Suppressor macrophage treated with lipopolysaccharide for 4 hours (primary cell): ENCODE data around the gene RBMS3.
"Not testable (repeated sequence)": the region's sequence is repeated elsewhere in the genome, so short reads cannot be mapped to it uniquely, and the experiment has no call there.

Experiments
- DNase-seq: peaks from one replicate; pipeline ENCODE4 v3.0.0-alpha.2; 2020

RBMS3 gene

DNA sequence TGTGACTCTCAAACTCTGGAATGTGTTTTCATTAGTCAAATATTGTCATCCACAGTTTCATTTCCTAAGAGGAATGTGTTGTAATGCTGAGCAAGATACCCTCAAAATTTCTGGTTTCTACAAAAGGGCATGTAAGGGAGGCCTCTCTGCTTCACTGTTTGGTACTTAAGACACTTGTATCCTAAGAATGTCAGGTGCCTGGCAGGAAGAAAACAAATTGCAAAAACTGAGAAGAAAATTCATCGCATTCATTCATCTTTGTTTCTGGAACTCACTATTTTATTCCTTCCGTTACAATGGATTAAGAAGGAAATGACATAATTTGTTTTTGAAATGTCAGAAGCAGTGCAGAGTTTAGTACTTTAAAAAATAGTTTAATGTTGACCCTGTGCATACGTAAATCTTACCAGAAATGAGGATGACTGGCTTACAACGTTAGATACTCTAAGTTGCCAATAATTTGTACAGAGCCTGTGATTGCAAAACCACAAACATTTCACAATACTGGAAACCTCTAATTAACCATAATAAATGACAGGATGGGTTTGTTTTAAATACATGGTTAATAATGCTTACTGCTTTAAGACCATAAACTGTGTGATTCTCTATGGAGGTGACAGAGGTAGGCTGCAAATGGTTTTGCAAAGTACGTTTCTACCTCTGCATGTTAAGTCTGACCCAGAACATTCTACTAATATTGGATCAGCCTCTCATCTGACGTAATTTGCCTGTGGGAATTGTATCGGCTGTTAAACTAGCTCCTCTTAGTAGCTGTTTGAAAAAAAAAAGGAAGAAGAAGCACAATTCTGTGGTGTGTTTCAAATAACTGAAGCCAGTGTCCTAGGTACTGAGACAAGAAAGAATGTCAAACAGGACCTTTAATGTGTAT is 477.8 kb downstream of the RBMS3 start:
- peak; percentile 37 for DNase-seq

DNA sequence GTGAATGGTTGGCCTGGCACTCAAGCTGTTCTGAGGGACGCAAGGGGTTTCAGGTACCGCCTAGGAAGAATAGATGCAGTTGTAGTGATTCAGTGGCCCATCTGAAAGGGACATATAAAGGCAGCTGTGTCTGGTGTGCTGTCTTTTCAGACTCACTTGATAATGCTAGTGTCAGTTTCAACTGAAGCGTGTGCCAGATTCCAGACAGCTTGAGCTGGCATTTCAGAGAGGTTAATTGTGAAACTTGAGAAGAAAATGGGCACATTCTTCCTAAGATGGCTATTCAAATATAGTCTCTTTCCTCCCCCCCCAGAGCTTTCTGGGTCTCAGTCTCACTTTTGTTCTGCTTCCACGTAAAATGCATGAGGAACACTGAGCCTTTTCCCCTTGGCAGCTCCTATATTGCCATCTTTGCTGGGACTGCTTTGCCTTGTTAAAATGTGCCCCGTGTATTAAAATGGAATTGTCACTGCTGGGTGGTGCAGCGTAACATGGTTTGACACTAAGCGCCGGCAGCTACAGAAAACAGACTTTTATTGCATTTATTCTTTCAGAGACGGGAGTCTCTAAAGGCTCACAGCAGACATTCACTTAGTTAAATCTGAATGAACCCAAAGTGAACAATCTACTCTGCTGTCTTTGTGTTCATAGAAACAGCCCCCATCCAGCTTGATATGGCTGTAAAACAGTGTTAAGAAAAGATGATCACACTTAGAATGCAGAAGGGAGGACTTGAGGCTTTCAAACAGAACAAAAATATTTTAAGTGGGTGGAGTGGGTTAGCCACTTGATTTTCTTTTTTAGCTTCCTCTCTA is 478.7 kb downstream of the RBMS3 start:
- peak; percentile 7 for DNase-seq

DNA sequence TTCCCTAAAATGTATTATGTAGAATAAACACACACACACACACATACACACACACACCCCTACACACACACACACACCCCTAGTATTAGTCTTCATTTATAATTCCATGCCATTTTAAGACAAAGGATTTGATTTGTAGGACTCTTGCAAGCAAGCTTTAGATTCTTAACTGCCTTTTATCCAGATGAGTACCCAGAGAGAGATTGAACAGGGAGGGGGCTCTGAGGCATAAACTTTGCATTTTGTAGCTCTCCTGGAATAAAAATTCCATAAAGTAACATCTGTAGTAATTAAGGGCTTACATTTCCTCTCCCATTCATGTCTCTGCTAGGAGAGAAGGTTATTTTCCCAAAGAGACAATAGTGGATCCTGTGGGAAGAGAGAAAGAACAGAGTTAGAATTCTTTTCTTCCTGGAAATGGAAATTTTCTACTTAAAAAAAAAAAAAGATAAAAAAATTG is 479.4 kb downstream of the RBMS3 start:
- DNase-seq = no peak

DNA sequence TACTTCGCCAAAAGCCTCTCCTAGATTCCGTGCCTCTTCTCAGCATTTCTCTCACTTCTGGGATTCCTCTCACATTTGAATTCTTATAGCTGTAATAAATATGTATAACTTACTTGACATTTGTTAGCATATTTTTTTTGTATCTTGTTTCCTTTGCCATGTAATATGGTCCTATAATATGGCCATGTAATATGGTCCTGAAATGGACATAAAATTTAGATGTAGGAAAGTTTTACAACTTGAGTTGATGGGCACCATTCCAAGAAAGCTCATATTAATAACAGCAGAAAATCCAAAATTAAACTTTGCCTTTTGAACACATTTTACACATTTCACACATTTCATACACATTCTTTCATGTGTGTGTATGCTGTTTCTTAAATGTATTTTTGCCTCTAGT is 480.6 kb downstream of the RBMS3 start:
- no peak for DNase-seq

DNA sequence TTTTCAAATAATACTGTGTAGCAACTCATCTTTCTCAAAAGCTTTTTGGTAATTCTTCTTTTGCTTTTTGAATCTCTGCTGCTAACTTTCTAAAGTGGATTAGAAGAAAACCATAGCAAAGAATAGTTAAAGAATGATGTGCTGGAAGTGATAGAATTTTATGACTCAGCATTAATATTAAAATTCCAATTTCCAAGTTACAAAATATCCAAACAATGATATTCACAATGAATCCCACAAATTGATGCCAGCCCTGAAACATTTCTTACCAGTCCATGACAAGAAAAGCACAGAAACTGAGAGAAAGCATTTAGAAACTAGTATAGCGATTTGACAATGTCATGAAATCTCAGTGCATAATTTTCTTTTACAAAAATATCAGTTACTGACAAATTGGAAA is 482.2 kb downstream of the RBMS3 start:
- DNase-seq = no peak

DNA sequence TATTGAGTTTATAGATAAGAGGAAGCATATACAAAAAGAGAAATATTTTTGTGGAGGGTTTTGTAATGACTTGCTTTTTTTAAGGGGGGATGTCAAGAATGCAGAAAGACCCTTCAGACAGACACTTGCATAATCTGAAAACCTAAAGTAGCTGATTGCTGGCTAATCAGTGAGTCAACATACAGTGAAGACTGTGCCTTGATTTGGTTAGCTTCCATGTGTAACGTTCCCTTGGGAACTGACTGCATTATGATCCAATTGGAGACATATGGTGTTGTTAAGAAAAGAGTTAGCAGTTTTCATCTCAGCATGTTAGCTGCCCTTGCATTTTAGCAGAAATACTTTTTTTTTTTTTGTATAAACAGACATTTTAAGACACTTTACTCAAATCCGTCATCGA is 483.2 kb downstream of the RBMS3 start:
- DNase-seq = peak; percentile 5

DNA sequence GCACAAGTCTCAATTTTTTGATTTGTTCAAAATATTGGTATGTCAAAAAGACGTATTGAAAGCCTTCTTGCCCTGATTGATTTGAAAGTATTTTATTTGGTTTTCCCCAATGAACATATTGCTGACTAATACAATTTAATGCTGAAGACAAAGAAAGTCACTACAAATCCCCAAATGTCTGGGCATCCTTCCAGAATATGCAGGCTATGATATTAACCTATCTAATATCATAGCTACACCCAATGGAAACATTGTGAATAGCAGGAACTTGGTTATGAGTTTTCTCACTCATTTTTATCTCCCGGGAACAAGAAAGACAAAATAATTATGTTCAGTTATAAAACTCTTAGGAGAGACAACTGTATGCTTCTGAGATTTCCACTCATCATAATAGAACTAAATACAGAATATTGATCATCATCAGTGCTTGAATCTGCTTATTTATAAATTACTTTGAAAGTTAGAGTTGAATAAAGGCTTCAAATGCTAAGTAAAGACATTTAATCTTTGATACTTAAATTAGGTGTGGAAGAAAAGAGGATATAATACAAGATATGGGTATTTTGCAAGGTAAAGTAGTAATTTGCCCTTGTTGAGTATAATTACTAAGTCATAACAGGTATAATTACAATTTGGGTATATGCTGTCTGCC is 483.9 kb downstream of the RBMS3 start:
- DNase-seq = peak; percentile 6

DNA sequence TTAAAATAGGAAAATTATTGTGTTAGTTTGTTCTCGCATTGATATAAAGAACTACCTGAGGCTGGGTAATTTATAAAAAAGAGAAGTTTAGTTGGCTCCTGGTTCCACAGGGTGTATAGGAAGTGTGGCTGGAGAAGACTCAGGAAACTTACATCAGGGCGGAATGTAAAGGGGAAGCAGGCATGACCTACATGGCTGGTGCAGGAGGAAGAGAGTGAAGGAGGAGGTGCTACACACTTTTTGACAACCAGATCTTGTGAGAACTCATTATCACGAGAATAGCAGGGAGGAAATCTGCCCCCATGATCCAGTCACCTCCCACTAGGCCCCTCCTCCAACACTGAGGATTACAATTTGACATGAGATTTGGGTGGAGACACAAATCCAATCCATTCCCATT is 490.7 kb downstream of the RBMS3 start:
- peak; percentile 5 for DNase-seq

DNA sequence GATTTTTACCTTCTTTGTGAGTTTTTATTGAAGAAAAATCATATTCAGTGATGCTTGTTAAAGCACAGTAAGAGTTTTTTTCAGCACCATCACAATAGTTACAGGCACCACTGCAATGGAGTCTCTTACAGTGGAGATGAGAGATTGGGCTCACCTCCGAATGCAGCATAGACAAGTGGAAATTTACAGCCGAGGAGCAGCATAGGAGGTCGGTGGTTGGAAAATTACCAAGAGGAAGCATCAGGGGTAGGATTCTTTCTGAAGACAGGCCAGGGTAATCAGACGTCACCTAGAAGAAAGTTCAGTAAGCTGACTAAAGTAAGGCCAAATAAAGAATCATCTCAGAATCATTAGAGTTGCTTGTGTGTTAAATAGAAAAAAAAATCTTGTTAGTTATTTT is 491.6 kb downstream of the RBMS3 start:
- DNase-seq = no peak

DNA sequence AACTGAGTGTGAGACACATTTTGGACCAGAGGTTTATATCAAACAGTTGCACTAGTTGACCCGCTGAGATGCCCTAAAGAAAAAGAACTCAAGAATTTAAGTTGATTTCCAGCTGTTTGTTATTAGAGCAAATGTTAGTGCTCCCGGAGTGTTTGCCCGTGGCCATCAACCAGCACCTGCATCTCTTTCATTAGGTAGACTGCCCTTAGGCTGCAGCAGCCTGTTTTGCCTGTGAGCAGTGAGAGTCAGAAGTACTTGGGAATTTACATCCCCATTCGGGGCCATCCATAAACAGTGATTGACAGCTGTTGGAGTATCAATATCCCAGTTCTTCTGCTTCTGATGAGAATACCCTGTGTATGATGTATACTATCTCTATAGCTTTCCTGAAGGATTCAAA is 492.6 kb downstream of the RBMS3 start:
- DNase-seq = no peak

DNA sequence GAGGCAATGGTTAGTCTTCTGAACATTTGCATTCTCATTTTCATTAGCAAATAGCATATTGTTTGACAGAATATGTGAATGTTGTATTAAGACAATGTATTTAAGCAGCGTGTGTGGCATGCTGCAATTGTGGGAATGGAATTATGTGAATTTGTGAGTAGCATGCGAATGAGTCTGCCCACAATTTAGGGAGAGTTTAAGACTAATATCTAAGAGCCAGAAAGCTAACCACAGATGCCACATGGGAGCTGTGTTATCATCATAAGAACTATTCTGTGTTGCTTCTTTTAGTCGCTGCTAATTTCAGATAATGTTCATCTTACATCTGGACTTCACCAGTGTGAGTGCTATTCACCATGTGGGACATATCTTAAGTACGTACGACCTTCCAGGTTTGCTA is 494.5 kb downstream of the RBMS3 start:
- DNase-seq = no peak

DNA sequence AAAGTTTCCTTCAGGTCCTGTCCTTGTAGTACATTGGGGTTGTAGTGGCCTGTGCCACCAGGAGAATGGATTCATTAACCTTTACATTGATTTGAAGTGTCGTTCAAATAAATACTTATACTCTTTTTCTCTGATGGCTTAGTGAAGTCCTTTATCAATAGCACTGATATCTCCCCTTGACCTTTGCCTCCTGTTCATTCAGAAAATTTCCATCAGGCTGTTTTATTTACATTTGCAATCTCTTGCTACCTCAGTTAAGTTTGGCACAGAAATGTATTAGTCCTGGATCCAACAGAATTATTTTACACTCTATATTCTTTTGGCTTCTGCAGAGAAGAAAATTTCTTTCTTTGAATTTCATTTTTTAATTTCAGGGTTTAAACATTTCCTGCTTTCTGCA is 497.0 kb downstream of the RBMS3 start:
- no peak for DNase-seq

DNA sequence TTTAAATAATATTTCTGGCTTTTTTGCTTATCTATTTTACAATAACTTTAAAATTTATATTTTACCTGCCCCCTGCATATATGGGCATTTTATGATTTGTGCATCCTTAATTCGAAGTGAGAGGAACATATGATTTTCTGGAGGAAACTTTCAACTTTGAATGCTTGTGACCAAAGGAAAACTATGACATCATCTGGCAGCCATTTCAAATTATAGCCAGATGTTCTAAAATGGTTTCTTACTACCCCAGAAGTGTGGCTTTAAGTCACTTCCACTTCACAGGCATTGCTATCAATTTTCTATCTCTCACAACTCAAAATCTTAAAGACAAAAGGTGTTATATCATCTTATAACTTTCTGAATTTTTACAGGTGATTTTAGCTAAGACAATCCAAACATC is 508.8 kb downstream of the RBMS3 start:
- DNase-seq = no peak

DNA sequence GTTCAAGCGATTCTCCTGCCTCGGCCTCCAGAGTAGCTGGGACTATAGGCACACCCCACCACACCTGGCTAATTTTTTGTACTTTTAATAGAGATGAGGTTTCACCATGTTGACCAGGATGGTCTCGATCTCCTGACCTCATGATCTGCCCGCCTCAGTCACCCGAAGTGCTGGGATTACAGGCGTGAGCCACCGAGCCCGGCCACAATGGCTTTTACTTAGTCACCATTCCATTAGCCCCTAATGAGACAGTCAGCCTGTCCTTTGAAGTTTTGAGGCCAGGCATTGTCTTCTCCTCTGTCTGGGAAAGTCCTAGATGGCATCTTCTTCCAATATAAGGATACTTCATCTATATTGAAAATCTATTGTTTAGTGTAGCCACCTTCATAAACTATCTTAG is 515.9 kb downstream of the RBMS3 start:
- DNase-seq = no peak

DNA sequence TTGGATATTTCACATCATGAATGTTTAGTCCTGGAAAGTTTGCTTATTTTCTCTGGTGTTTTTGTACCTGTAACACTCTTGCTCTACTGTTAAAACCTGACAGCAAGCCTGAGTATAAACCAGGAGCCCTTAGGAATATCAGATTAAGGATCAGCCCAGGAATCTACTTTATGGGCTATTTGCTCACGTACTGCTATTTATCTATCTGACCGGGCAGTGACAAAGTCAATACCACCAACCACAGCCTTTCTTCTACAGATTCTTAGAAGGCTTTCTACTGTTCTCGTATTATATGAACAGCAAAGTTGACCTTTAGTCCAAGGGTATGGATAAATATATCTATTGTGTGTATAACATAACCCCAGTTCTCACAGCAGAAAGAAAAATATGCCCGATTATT is 521.2 kb downstream of the RBMS3 start:
- no peak for DNase-seq

DNA sequence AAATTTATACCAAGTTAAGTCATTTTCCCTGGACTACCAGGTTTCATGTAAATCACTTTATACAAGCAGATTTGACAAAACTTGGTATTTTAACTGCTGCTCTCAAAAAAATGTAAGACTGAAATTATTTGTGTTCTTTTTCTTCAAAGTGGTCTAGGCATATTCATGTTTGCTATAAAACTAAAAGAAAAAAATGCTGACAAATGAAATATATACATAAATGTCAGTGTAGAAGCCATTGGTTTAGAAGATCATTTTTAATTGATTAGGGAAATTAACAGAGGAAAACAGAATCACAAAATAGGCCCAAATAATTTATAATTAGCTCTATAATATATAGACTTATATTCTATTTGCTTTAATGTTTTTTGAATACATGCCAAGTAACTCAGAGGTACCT is 523.2 kb downstream of the RBMS3 start:
- no peak for DNase-seq

DNA sequence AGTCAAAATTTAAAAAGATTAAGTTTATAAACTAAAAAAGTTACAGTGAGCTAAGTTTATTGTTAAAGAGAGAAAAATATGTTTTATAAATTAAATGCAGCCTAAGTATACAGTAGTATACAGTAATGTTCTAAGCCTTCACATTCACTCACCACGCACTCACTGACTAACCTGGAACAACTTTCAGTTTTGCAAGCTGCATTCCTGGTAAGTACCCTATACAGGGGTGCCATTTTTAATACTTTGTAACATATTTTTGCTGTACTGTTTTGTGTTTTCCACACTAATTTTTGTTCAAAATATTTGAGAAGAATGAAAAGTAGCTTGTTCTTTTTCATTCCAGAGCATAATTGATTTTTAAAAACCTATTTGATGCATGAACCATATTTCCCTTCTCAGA is 524.9 kb downstream of the RBMS3 start:
- no peak for DNase-seq

DNA sequence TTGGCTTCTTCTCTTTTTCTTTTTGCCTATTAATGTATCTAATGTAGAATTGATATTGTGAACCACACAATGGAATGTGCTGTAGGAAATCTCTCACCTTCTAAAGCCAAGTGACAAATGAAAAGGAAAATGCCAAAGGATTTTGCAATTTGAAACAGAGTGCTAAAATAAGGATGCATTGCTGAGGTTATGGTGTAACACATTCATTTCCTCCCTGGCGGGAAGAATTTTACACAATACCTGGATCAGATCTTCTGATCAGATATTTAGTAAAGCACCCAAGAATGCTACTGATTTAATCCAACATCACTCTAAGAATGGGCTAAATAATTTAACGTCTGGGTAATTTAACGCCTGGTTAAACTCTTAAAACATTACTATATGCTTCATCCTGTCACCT is 527.5 kb downstream of the RBMS3 start:
- not testable (repeated sequence) for DNase-seq

DNA sequence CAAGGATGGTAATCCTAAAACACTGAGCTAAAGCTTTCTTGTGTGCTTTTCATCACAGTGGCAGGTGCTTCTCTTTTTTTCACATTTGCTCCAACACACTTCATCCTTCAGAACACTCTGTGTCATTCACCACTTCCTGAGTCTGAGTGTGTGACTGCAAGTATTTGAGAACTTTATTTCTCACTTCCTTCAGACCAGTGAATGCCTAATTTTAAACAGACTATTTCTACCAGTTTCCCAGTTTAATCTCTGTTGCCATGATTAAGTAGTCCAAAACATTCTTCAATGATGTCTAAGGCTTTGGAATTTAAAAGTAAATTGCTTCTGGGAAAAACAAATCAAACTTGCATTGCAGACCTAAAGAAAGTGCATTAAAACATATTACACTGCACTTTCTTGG is 541.2 kb downstream of the RBMS3 start:
- DNase-seq = no peak

DNA sequence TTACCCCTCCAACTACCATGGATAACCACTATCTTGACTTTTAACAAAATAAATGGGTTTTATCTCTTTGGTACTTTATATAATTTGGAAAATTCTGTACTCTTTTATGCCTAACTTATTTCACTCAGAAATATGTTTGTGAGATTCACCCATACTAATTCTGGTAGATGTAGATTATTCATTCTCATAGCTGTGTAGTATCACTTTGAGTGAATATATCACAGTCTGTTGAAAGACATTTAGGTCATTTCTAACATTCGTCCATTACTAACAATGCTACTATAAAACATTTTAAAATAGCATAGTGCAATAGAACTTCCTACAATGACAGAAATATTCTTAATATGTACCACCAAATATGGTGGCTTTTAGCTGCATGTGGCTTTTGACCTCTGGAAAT is 542.4 kb downstream of the RBMS3 start:
- DNase-seq = no peak

DNA sequence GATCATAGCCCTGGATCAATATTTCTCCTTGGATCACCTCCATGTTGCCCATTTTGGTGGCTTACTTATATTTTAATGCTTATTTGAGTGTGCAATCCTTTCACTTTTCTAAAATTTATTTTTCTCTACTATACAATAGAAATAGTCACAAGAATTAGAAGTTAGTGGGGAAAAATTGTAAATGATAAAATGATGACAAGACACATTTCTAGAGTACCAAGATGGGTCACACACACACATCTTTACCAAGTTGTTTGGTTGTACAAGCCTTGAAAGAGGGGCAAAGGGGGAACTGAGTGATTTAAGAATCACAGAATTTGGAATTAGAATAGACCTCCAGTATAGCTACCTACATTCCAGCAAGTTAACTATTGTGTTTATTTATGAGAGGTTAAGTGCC is 545.8 kb downstream of the RBMS3 start:
- DNase-seq = no peak

DNA sequence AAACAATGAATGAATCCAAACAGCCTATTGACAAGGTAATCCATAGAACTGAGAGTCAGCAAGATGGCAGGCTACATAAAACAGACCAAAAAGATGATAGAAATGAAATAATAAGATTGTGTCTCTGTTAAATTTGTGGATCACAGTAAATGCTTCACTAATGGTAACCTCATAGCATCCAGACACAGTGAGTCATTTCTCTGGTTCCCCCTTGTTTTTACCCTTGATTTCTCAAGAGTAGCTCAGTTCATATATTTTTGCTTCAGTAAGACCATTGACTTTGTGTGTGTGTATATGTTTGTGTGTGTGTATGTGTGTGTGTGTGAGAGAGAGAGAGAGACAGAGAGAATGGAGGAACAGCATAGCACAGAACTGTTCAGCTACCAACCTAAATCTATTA is 546.9 kb downstream of the RBMS3 start:
- no peak for DNase-seq

DNA sequence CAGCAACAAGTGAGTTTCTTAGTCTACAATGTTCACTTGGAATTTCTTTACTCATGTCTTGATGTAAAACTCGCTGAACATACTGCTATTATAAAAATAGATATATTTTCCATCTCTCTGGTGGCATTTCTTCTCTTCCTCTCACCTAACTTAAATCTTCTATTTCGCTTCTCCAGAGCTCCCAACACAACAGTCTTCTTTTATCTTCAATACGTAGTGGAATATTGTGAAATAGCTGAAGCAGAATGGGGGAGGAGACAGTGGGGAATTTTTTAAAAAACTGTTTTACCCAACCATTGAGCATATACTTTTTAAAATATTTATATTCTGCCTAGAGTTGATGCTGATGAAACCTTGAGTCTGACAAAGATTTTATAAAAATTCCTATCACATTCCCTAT is 548.5 kb downstream of the RBMS3 start:
- DNase-seq = no peak

DNA sequence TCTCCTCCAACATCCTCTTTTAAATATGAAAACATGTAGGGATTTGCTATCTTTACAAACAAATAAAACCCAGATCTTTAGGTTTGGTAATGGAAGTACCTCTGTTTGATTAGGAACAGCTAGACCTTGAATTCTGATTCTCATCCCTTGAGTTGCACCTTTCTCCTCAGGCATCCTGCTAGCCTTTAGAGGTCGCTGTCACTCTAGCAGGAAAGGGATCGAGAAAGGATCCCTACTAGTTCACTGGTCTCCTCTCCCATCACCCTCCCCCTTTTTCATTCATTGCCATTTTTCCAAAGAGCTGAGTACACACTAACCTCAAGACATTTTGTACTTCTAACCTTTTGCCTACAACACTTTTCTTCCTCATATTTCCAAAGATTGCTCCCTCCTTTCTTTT is 569.8 kb downstream of the RBMS3 start:
- no peak for DNase-seq
